Skeletal muscle tissue (tissue), 4 donors: ENCODE measurements around the gene ADRB1. TPM values are rescaled to one million over a fixed set of nuclear protein-coding genes. Genes with fewer than 3 reads are reported as not detected.

Source experiments
- H3K27ac ChIP-seq: one replicate; pipeline ENCODE4 v1.7.0; 2013; ENCODE audit warnings: mild to moderate bottlenecking, low read depth, low read length, inconsistent platforms
- H3K27me3 ChIP-seq, 3 donors: one replicate each; pipeline ENCODE4 v1.7.0; 2013; ENCODE audit warnings: low read length in 3 of 3; ENCODE audit not compliant: control insufficient read depth in 3 of 3, insufficient read depth in 3 of 3
- H3K36me3 ChIP-seq, 3 donors: one replicate each; pipeline ENCODE4 v1.7.0; 2013; ENCODE audit warnings: low read length in 3 of 3; ENCODE audit not compliant: control insufficient read depth in 3 of 3, insufficient read depth in 3 of 3
- H3K4me1 ChIP-seq, 3 donors: one replicate each; pipeline ENCODE4 v1.7.0; 2013; ENCODE audit warnings: low read length in 3 of 3, mild to moderate bottlenecking in 3 of 3; ENCODE audit not compliant: control insufficient read depth in 3 of 3, insufficient read depth in 3 of 3
- H3K4me3 ChIP-seq, 3 donors: one replicate each; pipeline ENCODE4 v1.7.0; 2013; ENCODE audit warnings: low read length in 3 of 3
- H3K9ac ChIP-seq, 3 donors: one replicate each; pipeline ENCODE4 v1.7.0; 2013; ENCODE audit warnings: low read length in 3 of 3, mild to moderate bottlenecking in 3 of 3, moderate library complexity in 2 of 3, low read depth in 1 of 3
- H3K9me3 ChIP-seq, 3 donors: one replicate each; pipeline ENCODE4 v1.7.0; 2013; ENCODE audit warnings: low read length in 3 of 3; ENCODE audit not compliant: control insufficient read depth in 3 of 3
- total RNA-seq: library from RNA; depleted of rRNA; stranded (reverse); fragments of >200 nt; gene quantifications from one replicate; pipeline ENCODE4 v1.2.3, GENCODE V29; 2014
- donor health status: Osteomylitis.

The ADRB1 gene
- total RNA-seq, 1 donor from 2014 or later, result 0.52 TPM

- Histone ChIP-seq H3K9me3 (no peaks in the 10 kb centered on the region), H3K4me3 (no peak overlapping the region), H3K4me1 (no peaks in the 10 kb centered on the region), H3K27ac (no peak overlapping the region), H3K36me3 (no peaks in the 10 kb centered on the region), H3K27me3 (no peaks in the 10 kb centered on the region), H3K9ac (no peak overlapping the region)
These were observed 38.4 kb downstream of the ADRB1 start for GRCh38 chr10:114081911-114082583.

GRCh38 chr10:114083040-114083439 is 39.4 kb downstream of the ADRB1 start:
- Histone ChIP-seq H3K9me3 (no peaks in the 10 kb centered on the region), H3K4me1 (no peaks in the 10 kb centered on the region), H3K27me3 (no peaks in the 10 kb centered on the region)

GRCh38 chr10:114084215-114084614 is 40.5 kb downstream of the ADRB1 start:
- no peak overlapping the region for H3K9ac ChIP-seq
- no peaks in the 10 kb centered on the region for H3K36me3 ChIP-seq
- H3K4me3 ChIP-seq, result no peak overlapping the region

More at GRCh38 chr10:114083040-114083439, 39.4 kb downstream of the ADRB1 start:
- Histone ChIP-seq H3K9ac (no peak overlapping the region), H3K27ac (no peak overlapping the region), H3K36me3 (no peaks in the 10 kb centered on the region), H3K4me3 (no peak overlapping the region)

GRCh38 chr10:114087255-114087654 is 43.6 kb downstream of the ADRB1 start:
- Histone ChIP-seq H3K27ac (no peak overlapping the region), H3K4me1 (no peaks in the 10 kb centered on the region), H3K9me3 (no peaks in the 10 kb centered on the region), H3K9ac (no peak overlapping the region), H3K4me3 (no peak overlapping the region), H3K36me3 (no peaks in the 10 kb centered on the region), H3K27me3 (no peaks in the 10 kb centered on the region)

More at GRCh38 chr10:114084215-114084614, 40.5 kb downstream of the ADRB1 start:
- Histone ChIP-seq H3K27ac (no peak overlapping the region), H3K27me3 (no peaks in the 10 kb centered on the region), H3K9me3 (no peaks in the 10 kb centered on the region), H3K4me1 (no peaks in the 10 kb centered on the region)

- H3K9ac ChIP-seq, result no peak overlapping the region
- H3K36me3 ChIP-seq, result no peaks in the 10 kb centered on the region
- no peaks in the 10 kb centered on the region for H3K9me3 ChIP-seq
These were observed 44.0 kb downstream of the ADRB1 start for GRCh38 chr10:114087655-114088054.

GRCh38 chr10:114094795-114095194 is 51.1 kb downstream of the ADRB1 start:
- Histone ChIP-seq H3K36me3 (no peaks in the 10 kb centered on the region), H3K27me3 (peaks cover 0 to 3% (median 3%) of the 10 kb centered on the region in 3 donors), H3K27ac (no peak overlapping the region), H3K4me3 (no peak overlapping the region), H3K9me3 (no peaks in the 10 kb centered on the region), H3K9ac (no peak overlapping the region), H3K4me1 (no peaks in the 10 kb centered on the region)

More at GRCh38 chr10:114087655-114088054, 44.0 kb downstream of the ADRB1 start:
- Histone ChIP-seq H3K4me3 (no peak overlapping the region), H3K27me3 (no peaks in the 10 kb centered on the region), H3K4me1 (no peaks in the 10 kb centered on the region), H3K27ac (no peak overlapping the region)

GRCh38 chr10:114095559-114096337 is 52.1 kb downstream of the ADRB1 start:
- Histone ChIP-seq H3K9me3 (no peaks in the 10 kb centered on the region), H3K4me3 (no peak overlapping the region), H3K4me1 (peaks cover 3% of the 10 kb centered on the region in 3 donors), H3K9ac (no peak overlapping the region), H3K27ac (no peak overlapping the region), H3K36me3 (no peaks in the 10 kb centered on the region), H3K27me3 (peaks cover 6 to 10% (median 10%) of the 10 kb centered on the region in 3 donors)

Other genes with a start within 250 kb of the ADRB1 start
- 5.2 TPM for gene DCLRE1A, start 189.8 kb upstream of the ADRB1 start, total RNA-seq
- gene NHLRC2, start 189.2 kb upstream of the ADRB1 start, total RNA-seq, result 15.1 TPM
- 9.4 TPM for gene CCDC186, start 130.3 kb downstream of the ADRB1 start, total RNA-seq
- 0.52 TPM for gene TDRD1, start 135.5 kb downstream of the ADRB1 start, total RNA-seq
- gene VWA2, start 195.4 kb downstream of the ADRB1 start, total RNA-seq, result not detected